HEK293 (cell line): ENCODE results near the gene PTPN9.
A peak's percentile ranks its signal among the peaks of the same experiment; 100 is the strongest.

Experiments used
- BCL11B ChIP-seq: fragments of 450-650 bp; formaldehyde crosslinking; IDR thresholded peaks from 2 replicates; pipeline ENCODE4 v1.5.1; 2016; ENCODE audit warnings: low read depth, missing biosample characterization, missing genetic modification characterization
- HOXA7 ChIP-seq: sonication (generic); formaldehyde crosslinking; IDR thresholded peaks from 2 replicates; pipeline ENCODE4 v1.8.1; 2022; ENCODE audit warnings: missing genetic modification reagents, borderline replicate concordance
- INSM2 ChIP-seq: fragments of 450-650 bp; formaldehyde crosslinking; IDR thresholded peaks from 2 replicates; pipeline ENCODE4 v1.5.1; 2016; ENCODE audit warnings: missing biosample characterization, missing genetic modification characterization
- OVOL3 ChIP-seq: fragments of 450-650 bp; formaldehyde crosslinking; IDR thresholded peaks from 2 replicates; pipeline ENCODE4 v1.5.1; 2016; ENCODE audit warnings: missing biosample characterization, missing genetic modification characterization
- PRDM1 ChIP-seq: fragments of 450-650 bp; formaldehyde crosslinking; IDR thresholded peaks from 2 replicates; pipeline ENCODE4; 2016; ENCODE audit warnings: missing biosample characterization, missing genetic modification characterization
- PRDM2 ChIP-seq: fragments of 450-650 bp; formaldehyde crosslinking; IDR thresholded peaks from 2 replicates; pipeline ENCODE4 v1.5.1; 2016; ENCODE audit warnings: missing biosample characterization, missing genetic modification characterization, borderline replicate concordance
- ZNF274 ChIP-seq, 2 experiments: fragments of 200-500 bp in 1 of 2; fragments of 450-650 bp in 1 of 2; sonication (Bioruptor generic) in 1 of 2; formaldehyde crosslinking in 1 of 2; IDR thresholded peaks; 2 replicates each; pipeline versions ENCODE4 v1.5.1 to v1.6.1; 2014 to 2016; ENCODE audit warnings: borderline replicate concordance in 1 of 2, inconsistent platforms in 1 of 2, low read length in 1 of 2, missing biosample characterization in 1 of 2, missing genetic modification characterization in 1 of 2
- ZNF324 ChIP-seq: fragments of 450-650 bp; formaldehyde crosslinking; IDR thresholded peaks from 2 replicates; pipeline ENCODE4 v1.5.1; 2016; ENCODE audit warnings: missing biosample characterization, missing genetic modification characterization
- ZNF571 ChIP-seq: fragments of 450-650 bp; formaldehyde crosslinking; IDR thresholded peaks from 2 replicates; pipeline ENCODE4 v1.5.0; 2017; ENCODE audit warnings: missing biosample characterization, missing genetic modification characterization
- ZNF658 ChIP-seq: fragments of 450-650 bp; formaldehyde crosslinking; IDR thresholded peaks from 2 replicates; pipeline ENCODE4; 2016; ENCODE audit warnings: missing biosample characterization, missing genetic modification characterization
- ZNF677 ChIP-seq: fragments of 450-650 bp; IDR thresholded peaks from 2 replicates; pipeline ENCODE4 v1.5.0; 2018; ENCODE audit warnings: missing biosample characterization, mild to moderate bottlenecking, missing genetic modification characterization, moderate library complexity
- ZSCAN23 ChIP-seq: fragments of 450-650 bp; formaldehyde crosslinking; IDR thresholded peaks from 2 replicates; pipeline ENCODE4 v1.5.1; 2016; ENCODE audit warnings: missing biosample characterization, missing genetic modification characterization
- TF ChIP-seq, protein P1 (sequence below): fragments of 450-650 bp; formaldehyde crosslinking; IDR thresholded peaks from 2 replicates; pipeline ENCODE4 v1.5.1; 2017; ENCODE audit warnings: missing biosample characterization, missing genetic modification characterization
- TF ChIP-seq, protein P2 (sequence below): fragments of 450-650 bp; formaldehyde crosslinking; IDR thresholded peaks from 2 replicates; pipeline ENCODE4 v1.5.1; 2016; ENCODE audit warnings: missing biosample characterization, missing genetic modification characterization
- TF ChIP-seq, protein P3 (sequence below): fragments of 450-650 bp; formaldehyde crosslinking; IDR thresholded peaks from 2 replicates; pipeline ENCODE4 v1.5.1; 2016; ENCODE audit warnings: missing biosample characterization, missing genetic modification characterization
- TF ChIP-seq, protein P4 (sequence below): fragments of 450-650 bp; formaldehyde crosslinking; IDR thresholded peaks from 2 replicates; pipeline ENCODE4 v1.5.1; 2016; ENCODE audit warnings: missing biosample characterization, missing genetic modification characterization, low read depth
- TF ChIP-seq, protein P5 (sequence below): fragments of 450-650 bp; formaldehyde crosslinking; IDR thresholded peaks from 2 replicates; pipeline ENCODE4 v1.5.1; 2016; ENCODE audit warnings: missing biosample characterization, missing genetic modification characterization
- TF ChIP-seq, protein P6 (sequence below): fragments of 450-650 bp; formaldehyde crosslinking; IDR thresholded peaks from 2 replicates; pipeline ENCODE4 v1.5.1; 2016; ENCODE audit warnings: missing biosample characterization, missing genetic modification characterization

Gene PTPN9

GRCh38 chr15:75450307-75451201 is 128.6 kb downstream of the PTPN9 start (continued):
- TF ChIP-seq, protein P1, sequence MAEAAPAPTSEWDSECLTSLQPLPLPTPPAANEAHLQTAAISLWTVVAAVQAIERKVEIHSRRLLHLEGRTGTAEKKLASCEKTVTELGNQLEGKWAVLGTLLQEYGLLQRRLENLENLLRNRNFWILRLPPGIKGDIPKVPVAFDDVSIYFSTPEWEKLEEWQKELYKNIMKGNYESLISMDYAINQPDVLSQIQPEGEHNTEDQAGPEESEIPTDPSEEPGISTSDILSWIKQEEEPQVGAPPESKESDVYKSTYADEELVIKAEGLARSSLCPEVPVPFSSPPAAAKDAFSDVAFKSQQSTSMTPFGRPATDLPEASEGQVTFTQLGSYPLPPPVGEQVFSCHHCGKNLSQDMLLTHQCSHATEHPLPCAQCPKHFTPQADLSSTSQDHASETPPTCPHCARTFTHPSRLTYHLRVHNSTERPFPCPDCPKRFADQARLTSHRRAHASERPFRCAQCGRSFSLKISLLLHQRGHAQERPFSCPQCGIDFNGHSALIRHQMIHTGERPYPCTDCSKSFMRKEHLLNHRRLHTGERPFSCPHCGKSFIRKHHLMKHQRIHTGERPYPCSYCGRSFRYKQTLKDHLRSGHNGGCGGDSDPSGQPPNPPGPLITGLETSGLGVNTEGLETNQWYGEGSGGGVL (tag by site-specific recombination), result peak; percentile 78
- TF ChIP-seq ZNF274 (IDR thresholded peaks at IDR 0.05; ENCODE audit: low read length) (no peak), ZNF274 (tag by site-specific recombination; IDR thresholded peaks at IDR 0.05; ENCODE audit: borderline replicate concordance) (no peak), BCL11B (tag by site-specific recombination) (peak; percentile 76), ZNF324 (peak; percentile 92), ZSCAN23 (tag by site-specific recombination) (peak; percentile 67; the same call in 1 of the 2 replicates), PRDM1 (tag by site-specific recombination) (peak; percentile 93), PRDM2 (no peak), OVOL3 (tag by site-specific recombination) (no peak), HOXA7 (no peak), ZNF677 (tag by site-specific recombination) (no peak), ZNF571 (tag by site-specific recombination) (no peak), INSM2 (tag by site-specific recombination) (peak; percentile 61), ZNF658 (tag by site-specific recombination) (no peak)
- TF ChIP-seq, protein P2, sequence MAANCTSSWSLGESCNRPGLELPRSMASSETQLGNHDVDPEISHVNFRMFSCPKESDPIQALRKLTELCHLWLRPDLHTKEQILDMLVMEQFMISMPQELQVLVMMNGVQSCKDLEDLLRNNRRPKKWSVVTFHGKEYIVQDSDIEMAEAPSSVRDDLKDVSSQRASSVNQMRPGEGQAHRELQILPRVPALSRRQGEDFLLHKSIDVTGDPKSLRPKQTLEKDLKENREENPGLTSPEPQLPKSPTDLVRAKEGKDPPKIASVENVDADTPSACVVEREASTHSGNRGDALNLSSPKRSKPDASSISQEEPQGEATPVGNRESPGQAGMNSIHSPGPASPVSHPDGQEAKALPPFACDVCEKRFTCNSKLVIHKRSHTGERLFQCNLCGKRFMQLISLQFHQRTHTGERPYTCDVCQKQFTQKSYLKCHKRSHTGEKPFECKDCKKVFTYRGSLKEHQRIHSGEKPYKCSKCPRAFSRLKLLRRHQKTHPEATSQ, result no peak
- TF ChIP-seq, protein P3, sequence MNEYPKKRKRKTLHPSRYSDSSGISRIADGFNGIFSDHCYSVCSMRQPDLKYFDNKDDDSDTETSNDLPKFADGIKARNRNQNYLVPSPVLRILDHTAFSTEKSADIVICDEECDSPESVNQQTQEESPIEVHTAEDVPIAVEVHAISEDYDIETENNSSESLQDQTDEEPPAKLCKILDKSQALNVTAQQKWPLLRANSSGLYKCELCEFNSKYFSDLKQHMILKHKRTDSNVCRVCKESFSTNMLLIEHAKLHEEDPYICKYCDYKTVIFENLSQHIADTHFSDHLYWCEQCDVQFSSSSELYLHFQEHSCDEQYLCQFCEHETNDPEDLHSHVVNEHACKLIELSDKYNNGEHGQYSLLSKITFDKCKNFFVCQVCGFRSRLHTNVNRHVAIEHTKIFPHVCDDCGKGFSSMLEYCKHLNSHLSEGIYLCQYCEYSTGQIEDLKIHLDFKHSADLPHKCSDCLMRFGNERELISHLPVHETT (tag by site-specific recombination), result peak; percentile 38; the same call in 1 of the 2 replicates
- TF ChIP-seq, protein P4, sequence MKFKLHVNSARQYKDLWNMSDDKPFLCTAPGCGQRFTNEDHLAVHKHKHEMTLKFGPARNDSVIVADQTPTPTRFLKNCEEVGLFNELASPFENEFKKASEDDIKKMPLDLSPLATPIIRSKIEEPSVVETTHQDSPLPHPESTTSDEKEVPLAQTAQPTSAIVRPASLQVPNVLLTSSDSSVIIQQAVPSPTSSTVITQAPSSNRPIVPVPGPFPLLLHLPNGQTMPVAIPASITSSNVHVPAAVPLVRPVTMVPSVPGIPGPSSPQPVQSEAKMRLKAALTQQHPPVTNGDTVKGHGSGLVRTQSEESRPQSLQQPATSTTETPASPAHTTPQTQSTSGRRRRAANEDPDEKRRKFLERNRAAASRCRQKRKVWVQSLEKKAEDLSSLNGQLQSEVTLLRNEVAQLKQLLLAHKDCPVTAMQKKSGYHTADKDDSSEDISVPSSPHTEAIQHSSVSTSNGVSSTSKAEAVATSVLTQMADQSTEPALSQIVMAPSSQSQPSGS (tag by site-specific recombination), result no peak
- TF ChIP-seq, protein P5, sequence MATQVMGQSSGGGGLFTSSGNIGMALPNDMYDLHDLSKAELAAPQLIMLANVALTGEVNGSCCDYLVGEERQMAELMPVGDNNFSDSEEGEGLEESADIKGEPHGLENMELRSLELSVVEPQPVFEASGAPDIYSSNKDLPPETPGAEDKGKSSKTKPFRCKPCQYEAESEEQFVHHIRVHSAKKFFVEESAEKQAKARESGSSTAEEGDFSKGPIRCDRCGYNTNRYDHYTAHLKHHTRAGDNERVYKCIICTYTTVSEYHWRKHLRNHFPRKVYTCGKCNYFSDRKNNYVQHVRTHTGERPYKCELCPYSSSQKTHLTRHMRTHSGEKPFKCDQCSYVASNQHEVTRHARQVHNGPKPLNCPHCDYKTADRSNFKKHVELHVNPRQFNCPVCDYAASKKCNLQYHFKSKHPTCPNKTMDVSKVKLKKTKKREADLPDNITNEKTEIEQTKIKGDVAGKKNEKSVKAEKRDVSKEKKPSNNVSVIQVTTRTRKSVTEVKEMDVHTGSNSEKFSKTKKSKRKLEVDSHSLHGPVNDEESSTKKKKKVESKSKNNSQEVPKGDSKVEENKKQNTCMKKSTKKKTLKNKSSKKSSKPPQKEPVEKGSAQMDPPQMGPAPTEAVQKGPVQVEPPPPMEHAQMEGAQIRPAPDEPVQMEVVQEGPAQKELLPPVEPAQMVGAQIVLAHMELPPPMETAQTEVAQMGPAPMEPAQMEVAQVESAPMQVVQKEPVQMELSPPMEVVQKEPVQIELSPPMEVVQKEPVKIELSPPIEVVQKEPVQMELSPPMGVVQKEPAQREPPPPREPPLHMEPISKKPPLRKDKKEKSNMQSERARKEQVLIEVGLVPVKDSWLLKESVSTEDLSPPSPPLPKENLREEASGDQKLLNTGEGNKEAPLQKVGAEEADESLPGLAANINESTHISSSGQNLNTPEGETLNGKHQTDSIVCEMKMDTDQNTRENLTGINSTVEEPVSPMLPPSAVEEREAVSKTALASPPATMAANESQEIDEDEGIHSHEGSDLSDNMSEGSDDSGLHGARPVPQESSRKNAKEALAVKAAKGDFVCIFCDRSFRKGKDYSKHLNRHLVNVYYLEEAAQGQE (tag by site-specific recombination), result no peak
- TF ChIP-seq, protein P6, sequence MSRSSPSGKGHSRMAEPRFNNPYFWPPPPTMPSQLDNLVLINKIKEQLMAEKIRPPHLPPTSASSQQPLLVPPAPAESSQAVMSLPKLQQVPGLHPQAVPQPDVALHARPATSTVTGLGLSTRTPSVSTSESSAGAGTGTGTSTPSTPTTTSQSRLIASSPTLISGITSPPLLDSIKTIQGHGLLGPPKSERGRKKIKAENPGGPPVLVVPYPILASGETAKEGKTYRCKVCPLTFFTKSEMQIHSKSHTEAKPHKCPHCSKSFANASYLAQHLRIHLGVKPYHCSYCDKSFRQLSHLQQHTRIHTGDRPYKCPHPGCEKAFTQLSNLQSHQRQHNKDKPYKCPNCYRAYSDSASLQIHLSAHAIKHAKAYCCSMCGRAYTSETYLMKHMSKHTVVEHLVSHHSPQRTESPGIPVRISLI (tag by site-specific recombination), result no peak
